ENCODE data around the gene SOX8. TPM values are rescaled to one million over a fixed set of nuclear protein-coding genes. Genes with fewer than 3 reads are reported as not detected.

SOX8 gene
- total RNA-seq, 1 experiment from 2014 or later, result 0.47 TPM

GRCh38 chr16:982145-983043 is 824 bp downstream of the SOX8 start:
- H3K79me2 ChIP-seq (ENCODE audit: low read length), result no peaks in the 10 kb centered on the region
- H3F3A ChIP-seq (ENCODE audit: low read length, unreplicated experiment), result no peaks in the 10 kb centered on the region
- H3K4me1 ChIP-seq (ENCODE audit: insufficient read depth, low read length), result no peaks in the 10 kb centered on the region
- ChIA-PET CTCF (no interaction called here), POLR2A (ENCODE audit: unreplicated experiment) (no interaction called here)
- no peaks in the 10 kb centered on the region for H3K36me3 ChIP-seq (ENCODE audit: low read depth, low read length)
- TF ChIP-seq, protein P1, sequence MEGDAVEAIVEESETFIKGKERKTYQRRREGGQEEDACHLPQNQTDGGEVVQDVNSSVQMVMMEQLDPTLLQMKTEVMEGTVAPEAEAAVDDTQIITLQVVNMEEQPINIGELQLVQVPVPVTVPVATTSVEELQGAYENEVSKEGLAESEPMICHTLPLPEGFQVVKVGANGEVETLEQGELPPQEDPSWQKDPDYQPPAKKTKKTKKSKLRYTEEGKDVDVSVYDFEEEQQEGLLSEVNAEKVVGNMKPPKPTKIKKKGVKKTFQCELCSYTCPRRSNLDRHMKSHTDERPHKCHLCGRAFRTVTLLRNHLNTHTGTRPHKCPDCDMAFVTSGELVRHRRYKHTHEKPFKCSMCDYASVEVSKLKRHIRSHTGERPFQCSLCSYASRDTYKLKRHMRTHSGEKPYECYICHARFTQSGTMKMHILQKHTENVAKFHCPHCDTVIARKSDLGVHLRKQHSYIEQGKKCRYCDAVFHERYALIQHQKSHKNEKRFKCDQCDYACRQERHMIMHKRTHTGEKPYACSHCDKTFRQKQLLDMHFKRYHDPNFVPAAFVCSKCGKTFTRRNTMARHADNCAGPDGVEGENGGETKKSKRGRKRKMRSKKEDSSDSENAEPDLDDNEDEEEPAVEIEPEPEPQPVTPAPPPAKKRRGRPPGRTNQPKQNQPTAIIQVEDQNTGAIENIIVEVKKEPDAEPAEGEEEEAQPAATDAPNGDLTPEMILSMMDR (conservative IDR thresholded peaks at IDR 0.05; ENCODE audit: low read depth, low read length), result no peak
- TF ChIP-seq EZH2phosphoT487 (IDR thresholded peaks at IDR 0.05; ENCODE audit: borderline replicate concordance, low read length) (no peak), EZH2 (IDR thresholded peaks at IDR 0.05; ENCODE audit: low read length, unreplicated experiment) (peak; percentile 33)
- H3K9me3 ChIP-seq (ENCODE audit: low read length), result no peaks in the 10 kb centered on the region
- H3K9me2 ChIP-seq (replicated peaks; ENCODE audit: low read length), result no peaks in the 10 kb centered on the region
- H4K20me1 ChIP-seq (ENCODE audit: low read length), result no peaks in the 10 kb centered on the region
- ATAC-seq (no peak), DNase-seq (no peak)
- BruUV-seq (replicated peaks), result no TSS peak
- no peak overlapping the region for H2AFZ ChIP-seq (ENCODE audit: low read length)
- no peak overlapping the region for H3K9ac ChIP-seq (ENCODE audit: low read length)
- peaks cover 8% of the 10 kb centered on the region for H3K27me3 ChIP-seq (ENCODE audit: low read length)
- no peak overlapping the region for H3K4me2 ChIP-seq (ENCODE audit: low read length)
- intact Hi-C loops (cut with micrococcal nuclease), result no loop called here
- H3K4me3 ChIP-seq (ENCODE audit: low read length), result no peak overlapping the region
- no peak overlapping the region for H3K27ac ChIP-seq (ENCODE audit: low read length)

GRCh38 chr16:983044-984030 is 1.8 kb downstream of the SOX8 start:
- intact Hi-C loops (cut with micrococcal nuclease), result no loop called here
- peaks cover 8% of the 10 kb centered on the region for H3K27me3 ChIP-seq (ENCODE audit: low read length)
- no peaks in the 10 kb centered on the region for H3K9me3 ChIP-seq (ENCODE audit: low read length)
- no peak for DNase-seq
- no peaks in the 10 kb centered on the region for H4K20me1 ChIP-seq (ENCODE audit: low read length)
- no peaks in the 10 kb centered on the region for H3K36me3 ChIP-seq (ENCODE audit: low read depth, low read length)
- CTCF ChIA-PET, result no interaction called here
- no peak for ATAC-seq
- no peaks in the 10 kb centered on the region for H3K9me2 ChIP-seq (replicated peaks; ENCODE audit: low read length)
- no peak overlapping the region for H2AFZ ChIP-seq (ENCODE audit: low read length)
- no peak overlapping the region for H3K9ac ChIP-seq (ENCODE audit: low read length)
- TF ChIP-seq, protein P1 (conservative IDR thresholded peaks at IDR 0.05; ENCODE audit: low read depth, low read length), result no peak
- no peak for TF ChIP-seq EZH2 (IDR thresholded peaks at IDR 0.05; ENCODE audit: low read length, unreplicated experiment)
- no peak for TF ChIP-seq EZH2phosphoT487 (IDR thresholded peaks at IDR 0.05; ENCODE audit: borderline replicate concordance, low read length)
- POLR2A ChIA-PET (ENCODE audit: unreplicated experiment), result no interaction called here
- H3K4me1 ChIP-seq (ENCODE audit: insufficient read depth, low read length), result no peaks in the 10 kb centered on the region
- H3K79me2 ChIP-seq (ENCODE audit: low read length), result no peaks in the 10 kb centered on the region
- H3K4me2 ChIP-seq (ENCODE audit: low read length), result no peak overlapping the region
- no peak overlapping the region for H3K27ac ChIP-seq (ENCODE audit: low read length)
- H3F3A ChIP-seq (ENCODE audit: low read length, unreplicated experiment), result no peaks in the 10 kb centered on the region
- BruUV-seq (replicated peaks), result no TSS peak
- no peak overlapping the region for H3K4me3 ChIP-seq (ENCODE audit: low read length)

Data from PC-3 (cell line).